ENCODE data around the gene SPATA6.
"Not testable (repeated sequence)": the region's sequence is repeated elsewhere in the genome, so short reads cannot be mapped to it uniquely, and the experiment has no call there.

The SPATA6 gene

DNA sequence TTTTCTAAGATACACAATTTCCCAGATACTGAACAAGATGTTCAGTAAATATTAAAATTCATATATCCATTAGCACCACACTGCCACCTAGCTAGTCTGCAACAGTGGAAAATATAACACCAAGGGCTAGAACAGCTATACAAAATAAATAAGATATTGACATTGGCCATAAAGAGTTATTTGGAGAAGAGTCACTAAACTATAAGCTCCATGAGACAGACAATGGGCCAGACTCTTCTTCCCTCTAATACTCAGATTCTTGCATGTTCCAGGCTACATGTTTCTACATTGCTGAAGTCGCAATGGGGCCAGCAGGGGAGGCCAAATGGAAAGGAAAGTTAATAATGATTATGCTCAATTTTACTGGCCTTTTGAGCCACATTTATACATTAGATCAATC, 21.5 kb downstream of the SPATA6 start:
- no peak for DNase-seq

DNA sequence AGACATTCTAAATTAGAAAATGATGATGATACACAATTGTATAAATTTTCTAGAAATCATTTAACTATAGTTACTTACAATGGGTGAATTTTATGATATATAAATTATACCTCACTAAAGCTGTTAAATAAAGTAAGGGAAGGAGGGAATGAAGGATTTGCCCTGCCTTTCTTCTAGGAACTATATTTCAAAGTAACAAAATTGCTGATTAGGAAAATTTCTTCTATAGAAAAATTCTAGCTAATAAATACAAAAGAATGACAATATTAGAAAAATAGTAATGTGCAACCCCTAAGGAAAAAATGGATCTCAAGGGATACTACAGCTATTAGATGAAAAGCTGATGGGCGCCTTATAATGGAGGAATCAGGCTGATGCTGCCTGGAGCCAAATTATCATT, 23.1 kb downstream of the SPATA6 start:
- no peak for DNase-seq

DNA sequence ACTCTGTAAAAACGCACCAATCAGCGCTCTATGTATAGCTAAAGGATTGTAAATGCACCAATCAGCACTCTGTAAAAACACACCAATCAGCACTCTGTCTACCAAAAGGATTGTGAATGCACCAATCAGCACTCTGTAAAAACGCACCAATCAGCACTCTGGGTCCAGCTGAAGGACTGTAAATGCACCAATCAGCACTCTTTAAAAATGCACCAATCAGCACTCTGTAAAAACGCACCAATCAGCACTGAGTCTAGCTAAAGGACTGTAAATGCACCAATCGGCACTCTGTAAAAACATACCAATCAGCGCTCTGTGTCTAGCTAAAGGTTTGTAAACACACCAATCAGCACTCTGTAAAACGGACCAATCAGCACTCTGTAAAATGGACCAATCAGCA, 27.8 kb downstream of the SPATA6 start:
- not testable (repeated sequence) for DNase-seq

DNA sequence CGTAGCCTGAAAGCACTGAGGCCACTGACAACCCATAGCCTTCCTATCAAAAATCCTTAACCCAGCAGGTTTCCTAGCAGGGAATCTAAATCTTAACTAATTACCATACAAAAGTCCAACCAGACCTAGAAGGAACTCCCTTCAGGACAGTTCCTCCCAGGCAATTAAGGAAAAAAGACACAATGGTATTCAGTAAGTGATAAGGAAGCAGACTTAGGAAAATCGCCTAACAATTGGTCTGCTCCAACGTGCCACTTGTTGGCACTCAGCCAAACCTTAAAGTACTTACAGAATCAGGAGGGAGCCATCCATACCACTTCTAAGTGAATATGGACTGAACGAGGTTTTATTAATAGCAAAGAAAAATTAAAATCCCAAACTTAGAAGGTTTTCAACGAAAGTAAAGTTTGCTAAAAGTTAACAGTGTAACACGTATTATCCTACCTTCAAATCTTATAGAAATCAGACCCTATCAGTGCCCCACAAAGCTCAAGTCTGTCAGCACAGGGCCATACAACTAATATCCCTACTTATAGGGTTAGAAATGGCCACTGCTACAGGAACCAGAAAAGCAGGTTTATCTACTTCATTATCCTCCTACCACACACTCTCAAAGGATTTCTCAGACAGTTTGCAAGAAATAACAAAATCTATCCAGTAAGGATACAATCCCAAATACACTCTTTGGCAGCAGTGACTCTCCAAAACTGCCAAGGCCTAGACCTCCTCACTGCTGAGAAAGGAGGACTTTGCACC, 29.0 kb downstream of the SPATA6 start:
- DNase-seq: no peak

DNA sequence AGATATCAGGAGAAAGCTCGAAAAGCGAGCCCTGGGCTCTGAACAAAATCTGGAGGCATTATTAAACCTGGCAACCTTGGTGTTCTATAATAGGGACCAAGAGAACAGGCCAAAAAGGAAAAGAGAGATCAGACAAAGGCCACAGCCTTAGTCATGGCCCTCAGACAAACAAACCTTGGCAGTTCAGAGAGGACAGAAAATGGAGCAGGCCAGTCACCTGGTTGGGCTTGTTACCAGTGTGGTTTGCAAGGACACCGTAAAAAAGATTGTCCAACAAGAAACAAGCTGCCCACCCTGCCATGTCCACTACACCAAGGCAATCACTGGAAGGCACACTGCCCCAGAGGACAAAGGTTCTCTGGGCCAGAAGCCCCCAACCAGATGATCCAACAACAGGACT, 31.2 kb downstream of the SPATA6 start:
- DNase-seq: not testable (repeated sequence)

DNA sequence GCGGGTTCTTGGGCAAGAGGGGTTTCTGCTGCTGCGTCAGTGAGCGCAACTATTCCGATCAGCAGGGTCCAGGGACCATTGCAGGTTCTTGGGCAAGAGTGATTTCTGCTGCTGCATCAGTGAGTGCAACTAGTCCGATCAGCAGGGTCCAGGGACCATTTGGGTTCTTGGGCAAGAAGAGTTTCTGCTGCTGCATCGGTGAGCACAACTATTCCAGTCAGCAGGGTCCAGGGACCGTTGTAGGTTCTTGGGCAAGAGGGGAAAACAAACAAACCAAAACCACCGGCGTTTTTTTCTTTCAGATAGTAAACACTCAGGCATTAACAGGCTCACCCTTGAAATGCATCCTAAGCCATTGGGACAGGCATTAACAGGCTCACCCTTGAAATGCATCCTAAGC, 32.6 kb downstream of the SPATA6 start:
- no peak for DNase-seq

DNA sequence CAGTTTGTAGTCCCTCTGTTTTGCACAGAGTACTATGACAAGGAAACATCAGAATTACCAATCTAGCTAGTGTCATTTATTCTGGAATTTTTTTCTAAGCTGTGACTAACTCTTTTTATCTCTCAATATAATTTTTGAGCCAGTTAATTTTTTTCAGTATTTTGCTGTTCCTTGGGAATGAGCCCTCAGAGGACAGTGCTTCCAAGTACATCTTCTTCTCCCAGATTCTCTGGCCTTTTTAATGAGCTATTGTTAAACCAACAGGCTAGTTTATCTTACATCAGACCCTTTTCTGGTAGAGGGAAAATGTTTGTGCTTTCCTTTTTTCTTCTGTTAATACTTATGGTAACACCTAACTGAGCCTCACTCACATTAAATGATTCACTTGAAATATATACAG, 34.6 kb downstream of the SPATA6 start:
- DNase-seq: not testable (repeated sequence)

DNA sequence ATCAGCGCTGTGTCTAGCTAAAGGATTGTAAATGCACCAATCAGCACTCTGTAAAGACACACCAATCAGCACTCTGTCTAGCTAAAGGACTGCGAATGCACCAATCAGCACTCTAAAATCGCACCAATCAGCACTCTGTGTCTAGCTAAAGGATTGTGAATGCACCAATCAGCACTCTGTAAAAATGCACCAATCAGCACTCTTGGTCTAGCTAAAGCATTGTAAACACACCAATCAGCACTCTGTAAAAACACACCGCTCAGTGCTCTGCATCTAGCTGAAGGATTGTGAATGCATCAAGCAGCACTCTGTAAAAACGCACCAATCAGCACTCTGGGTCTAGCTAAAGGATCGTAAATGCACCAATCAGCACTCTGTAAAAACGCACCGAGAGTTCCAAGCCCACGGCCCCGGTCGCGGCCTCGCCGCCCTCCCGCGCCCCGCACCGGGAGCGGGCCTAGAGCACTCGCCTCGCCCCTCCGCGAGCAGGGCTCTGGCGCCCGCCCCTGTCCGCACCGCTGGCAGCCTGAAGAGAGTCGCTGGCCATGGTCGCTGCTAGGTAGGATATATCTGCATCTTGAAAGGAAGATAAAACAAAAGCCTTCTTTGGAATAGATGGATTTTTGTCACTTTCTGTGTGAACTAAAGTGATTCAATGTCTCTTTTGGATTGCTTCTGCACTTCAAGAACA, 36.5 kb downstream of the SPATA6 start:
- DNase-seq: not testable (repeated sequence)

DNA sequence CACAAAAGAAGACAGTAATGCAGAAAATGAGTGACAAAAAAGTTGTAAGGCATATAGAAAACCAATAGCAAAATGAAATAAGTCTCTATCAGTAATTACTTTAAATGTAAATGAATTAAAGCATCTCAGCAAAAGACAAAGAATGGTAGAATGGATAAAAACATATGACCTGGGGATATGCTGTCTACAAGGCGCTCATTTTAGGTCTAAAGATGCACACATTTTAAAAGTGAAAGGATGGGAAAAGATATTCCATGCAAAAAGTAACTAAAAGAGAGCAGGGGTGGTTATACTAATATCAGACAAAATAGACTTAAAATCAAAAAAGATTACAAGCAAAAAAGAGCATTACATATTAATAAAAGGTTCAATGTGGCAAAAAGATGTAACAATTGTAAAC, 41.2 kb downstream of the SPATA6 start:
- no peak for DNase-seq

DNA sequence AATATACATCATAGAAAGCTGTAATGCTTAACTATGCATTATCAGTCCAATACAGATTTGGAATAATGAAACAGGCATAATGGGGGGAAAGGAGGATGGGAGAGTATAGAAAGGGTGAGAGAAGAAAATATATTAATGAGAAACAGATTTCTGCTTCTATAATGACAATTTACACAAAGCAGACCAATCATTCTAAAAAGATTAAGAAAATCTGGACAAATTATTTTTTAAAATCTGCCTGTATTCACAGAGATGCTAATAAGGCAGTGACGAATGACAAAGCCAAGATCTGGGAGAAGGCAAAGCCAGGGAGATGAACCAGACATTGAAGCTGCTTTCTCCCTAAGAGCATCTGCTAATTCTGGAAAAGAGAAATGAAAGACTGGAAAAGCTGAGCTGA, 50.0 kb downstream of the SPATA6 start:
- no peak for DNase-seq

DNA sequence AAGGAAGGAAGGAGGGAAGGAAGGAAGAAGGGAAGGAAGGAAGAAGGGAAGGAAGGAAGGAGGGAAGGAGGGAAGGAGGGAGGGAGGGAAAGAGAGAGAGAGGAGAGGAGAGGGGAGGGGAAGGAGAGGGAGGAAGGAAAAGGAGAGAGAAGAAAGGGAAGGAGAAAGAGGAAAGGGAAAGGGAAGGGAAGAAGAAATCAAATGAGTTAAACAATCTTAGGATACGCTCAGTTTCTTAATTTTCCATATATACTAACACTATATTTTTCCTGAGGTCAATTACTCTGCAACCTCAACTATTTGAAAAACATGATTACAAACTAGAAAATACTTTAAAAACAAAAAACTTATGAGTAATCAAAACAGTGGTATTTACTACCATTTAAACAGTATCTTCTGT, 53.3 kb downstream of the SPATA6 start:
- DNase-seq: no peak

DNA sequence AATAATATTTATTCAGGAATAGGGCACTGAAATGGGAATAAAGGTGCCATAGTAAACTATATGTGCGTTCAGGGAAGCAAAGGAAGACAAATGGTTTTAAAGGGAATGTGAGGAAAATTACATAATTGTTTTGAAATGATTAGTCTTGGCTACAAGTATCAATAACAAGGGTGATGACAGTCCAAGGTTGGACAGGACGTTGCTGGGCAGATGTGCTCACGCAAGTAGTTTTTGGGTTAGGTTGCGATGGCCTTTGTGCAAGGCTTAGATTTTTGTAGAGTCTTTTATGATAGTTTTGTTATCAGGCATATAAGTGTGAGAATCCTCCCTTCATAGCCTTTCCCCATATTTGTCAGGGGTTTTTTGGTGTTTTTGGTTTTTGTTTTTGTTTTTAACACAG, 57.0 kb downstream of the SPATA6 start:
- DNase-seq: no peak

DNA sequence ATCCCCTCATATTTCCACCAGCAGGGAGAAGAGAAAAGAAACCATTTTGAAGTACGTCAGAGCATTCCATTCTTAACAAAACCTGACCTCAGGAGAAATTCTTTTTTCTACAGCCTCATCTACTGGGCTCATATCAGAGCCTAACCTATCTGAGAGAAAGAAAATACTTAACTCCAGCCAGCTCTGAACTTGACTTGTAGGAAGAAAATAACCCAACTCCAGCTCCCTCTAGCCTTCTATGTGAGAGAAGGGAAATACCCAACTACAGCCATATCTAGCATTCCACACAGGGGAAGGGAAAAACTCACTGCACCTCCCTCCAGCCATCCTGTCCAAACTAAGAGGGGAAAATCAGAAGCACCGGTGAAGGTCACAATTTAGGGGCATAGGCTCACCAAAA, 57.7 kb downstream of the SPATA6 start:
- no peak for DNase-seq

DNA sequence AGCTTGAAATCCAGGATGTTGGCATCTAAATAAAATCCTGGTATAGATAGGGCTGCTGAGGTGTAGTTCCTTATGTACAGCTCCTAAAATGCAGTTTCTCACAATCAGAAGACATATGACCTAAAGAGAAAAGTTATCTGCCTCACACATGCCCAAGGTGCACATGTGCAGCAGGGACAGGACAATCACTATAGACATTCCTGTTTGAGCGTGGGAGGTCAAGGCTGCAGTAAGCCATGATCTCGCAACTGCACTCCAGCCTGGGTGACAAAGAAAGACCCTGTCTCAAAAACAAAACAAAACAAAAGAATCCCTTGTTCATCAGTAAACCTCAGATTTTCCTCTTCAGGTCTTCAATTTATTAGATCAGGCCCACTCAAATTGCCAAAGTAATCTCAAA, 66.1 kb downstream of the SPATA6 start:
- no peak for DNase-seq

DNA sequence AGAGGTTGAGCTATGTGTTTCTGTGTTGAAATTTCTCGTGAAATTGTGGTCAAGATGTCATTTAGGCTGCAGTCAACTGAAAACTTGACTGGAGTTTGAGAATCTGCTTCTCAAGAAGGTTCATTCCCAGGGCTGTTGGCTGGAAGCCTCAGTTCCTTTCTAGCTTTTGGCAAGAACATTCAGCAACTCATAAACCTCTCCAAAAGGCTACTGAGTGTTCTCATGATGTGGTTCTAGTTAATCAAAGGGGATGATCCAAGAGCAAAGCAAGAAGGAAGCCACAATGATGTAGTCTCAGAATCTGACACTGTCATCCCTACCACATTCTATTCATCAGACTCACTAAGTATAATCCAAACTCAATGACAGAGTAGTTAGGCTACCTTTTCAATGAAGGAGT, 66.6 kb downstream of the SPATA6 start:
- DNase-seq: no peak

DNA sequence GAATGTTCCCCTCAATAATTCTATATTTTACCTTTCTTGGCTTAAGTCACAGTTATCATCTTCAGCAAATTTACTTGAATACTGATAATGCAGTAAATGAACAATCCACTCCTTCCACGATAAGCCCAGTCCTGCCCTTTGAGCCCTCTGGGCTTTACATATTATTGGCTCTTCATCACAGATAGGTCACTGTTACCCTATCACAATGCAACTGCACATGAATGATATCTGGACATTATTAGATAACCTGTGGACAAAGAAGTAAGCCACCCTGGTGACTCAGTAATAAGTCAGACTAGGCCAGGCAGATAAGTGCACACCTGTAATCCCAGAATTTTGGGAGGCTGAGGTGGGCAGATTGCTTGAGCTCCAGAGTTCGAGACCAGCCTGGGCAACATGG, 69.4 kb downstream of the SPATA6 start:
- DNase-seq: no peak

DNA sequence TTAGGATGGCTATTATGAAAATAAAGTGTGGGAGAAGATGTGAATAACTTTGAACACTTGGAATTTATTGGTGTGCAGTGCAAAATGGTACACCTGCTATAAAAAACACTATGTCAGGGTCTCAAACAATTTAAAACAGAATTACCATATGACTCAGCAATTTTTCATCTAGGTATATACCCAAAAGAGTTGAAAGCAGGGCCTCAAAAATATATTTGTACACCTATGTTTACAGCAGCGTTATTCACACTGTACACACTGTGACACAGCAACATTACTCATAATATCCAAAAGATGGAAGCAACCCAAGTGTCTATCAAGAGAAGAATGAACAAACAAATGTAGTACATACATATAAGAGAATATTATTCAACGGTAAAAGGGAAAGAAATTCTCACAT, 75.8 kb downstream of the SPATA6 start:
- no peak for DNase-seq

DNA sequence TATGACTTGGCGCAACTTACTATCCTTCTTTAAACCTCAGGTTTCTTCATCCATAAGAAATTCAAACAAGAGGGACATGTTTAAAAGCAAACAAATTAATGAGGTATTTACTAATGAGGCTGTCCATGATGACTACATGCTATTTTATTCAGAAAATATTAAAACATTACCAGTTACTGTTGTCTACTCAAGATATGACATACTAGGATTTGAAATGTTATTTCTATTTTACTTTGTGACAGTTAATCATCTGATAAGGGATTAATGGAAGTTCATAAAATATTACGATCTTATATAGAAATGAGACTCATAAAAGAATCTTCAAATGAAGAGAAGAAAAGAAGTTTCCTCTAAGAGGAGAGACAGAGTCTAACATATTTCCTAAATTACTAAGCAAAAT, 80.1 kb downstream of the SPATA6 start:
- no peak for DNase-seq

DNA sequence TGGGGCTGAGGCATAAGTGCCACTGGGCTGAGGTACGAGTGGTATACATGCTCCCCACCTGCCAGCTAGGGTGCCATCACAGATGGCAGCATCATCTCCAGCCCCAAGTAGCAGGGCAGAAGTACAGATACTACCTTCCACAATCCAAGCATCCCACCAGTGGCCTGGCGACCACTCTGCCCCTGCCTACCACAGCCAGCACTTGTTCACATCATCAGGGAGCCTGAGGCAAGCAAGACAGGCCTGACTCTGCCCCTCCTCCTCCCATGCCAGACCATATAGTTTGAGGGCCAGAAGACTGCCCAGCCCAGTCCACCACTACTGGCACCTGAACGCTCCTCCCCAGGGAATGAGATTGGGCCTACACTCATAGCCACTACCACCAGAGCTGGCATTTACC, 84.6 kb downstream of the SPATA6 start:
- DNase-seq: no peak

DNA sequence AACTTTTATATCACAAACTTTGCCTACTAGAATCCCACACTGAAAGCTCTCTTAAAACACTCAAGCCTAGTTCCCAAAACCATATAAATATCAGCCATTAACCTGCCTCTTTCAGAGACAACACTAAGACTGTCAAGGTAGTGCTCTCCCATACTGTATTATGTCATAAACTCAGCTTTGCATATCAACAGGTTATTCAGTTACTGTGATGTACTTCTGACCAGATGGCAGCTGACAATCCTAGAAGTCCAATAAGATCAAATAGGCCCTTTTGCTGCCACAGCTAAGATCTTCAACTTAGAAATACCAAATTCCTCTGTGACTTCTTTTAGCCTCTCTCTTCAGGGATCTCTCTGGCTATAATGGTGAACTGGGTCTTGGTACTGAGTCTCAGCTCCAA, 97.2 kb downstream of the SPATA6 start:
- DNase-seq: no peak

DNA sequence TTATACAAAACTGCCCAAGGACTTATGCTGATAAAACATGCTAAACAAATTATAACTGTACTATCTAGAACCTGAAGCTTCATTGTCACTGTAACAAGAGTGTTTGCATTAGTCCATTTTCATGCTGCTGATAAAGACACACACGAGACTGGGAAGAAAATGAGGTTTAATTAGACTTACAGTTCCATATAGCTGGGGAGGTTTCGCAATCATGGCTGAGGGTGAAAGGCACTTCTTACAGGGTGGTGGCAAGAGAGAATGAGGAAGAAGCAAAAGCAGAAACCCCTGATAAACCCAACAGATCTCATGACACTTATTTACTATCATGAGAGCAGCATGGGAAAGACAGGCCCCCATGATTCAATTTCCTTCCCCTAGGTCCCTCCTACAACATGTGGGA, 100.4 kb downstream of the SPATA6 start:
- DNase-seq: no peak

DNA sequence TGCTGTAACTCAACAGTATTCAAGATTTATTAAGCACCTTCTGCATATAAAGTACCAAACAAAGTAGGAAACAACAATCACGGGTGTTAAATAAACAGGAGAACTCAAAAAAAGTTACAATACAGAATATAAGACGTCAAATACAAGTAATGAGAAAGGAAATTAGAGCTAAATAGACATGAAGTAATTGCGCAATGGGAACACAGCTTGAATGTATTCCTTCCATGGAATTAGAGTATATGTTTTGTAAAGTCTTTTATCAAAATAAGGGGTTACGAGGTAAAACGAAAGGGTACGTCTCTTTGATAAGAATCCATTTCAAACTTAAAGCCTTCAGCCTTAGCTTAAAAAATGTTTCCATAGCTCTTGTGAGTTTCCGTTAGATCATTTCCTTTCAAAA, 109.1 kb downstream of the SPATA6 start:
- DNase-seq: no peak

DNA sequence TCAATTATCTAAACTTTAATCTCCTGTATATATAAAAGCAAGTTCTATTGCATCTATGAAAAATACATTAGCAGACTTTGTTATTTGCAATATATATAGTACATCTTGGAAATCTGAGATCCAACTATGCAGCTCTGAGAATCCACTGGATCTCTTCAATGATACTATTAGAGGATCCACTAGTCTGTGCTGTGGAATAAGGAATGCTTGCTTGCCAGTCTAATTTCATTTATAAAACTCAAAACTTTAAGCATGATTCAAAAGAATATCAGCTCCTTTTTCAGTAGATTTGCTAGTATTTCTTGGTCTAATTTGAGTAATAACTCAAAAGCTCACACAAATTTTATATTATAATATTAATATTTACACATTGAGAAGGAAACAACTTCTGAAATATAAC, 115.1 kb downstream of the SPATA6 start:
- DNase-seq: no peak

DNA sequence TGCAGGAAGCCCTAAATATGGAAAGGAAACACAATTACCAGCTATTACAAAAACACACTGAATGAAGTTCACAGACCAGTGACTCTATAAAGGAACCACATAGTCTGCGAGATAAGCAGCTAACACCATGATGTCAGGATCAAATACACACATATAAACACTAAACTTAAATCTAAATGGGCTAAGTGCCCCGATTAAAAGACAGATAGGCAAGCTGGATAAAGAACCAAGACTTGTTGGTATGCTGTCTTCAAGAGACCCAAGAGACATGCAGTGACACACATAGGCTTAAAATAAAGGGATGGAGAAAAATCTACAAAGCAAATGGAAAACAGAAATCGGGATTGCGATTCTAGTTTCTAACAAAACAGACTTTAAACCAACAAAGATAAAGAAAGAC, 127.6 kb downstream of the SPATA6 start:
- no peak for DNase-seq

DNA sequence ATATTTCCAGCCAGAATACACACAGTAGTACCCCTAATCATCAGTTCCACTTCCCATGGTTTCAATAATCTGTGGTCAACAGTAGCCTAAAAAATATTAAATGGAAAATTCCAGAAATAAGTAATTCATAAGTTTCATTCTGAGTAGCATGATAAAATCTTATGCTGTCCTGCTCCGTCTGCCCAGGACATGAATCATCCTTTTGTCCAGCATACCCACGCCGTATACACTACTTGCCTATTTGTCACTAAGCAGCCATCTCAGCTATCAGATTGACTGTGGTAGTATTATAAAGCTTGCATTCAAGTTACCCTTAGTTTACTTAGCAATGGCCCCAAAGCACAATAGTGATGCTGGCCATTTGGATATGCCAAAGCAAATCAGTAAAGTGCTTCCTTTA, 130.8 kb downstream of the SPATA6 start:
- no peak for DNase-seq
